GM08714 (cell line): Measurements from ENCODE around the gene C2orf92.

Source experiments
- H3K4me3 ChIP-seq: fragments of 200-500 bp; sonication (Bioruptor generic); 2 replicates; pipeline ENCODE4 v1.5.1; 2014; ENCODE audit warnings: mild to moderate bottlenecking, low read length, inconsistent platforms
- ZNF274 ChIP-seq: IDR thresholded peaks from 2 replicates; pipeline ENCODE4 v1.6.1; 2012; ENCODE audit warnings: mild to moderate bottlenecking, low read depth, low read length

The C2orf92 gene

DNA sequence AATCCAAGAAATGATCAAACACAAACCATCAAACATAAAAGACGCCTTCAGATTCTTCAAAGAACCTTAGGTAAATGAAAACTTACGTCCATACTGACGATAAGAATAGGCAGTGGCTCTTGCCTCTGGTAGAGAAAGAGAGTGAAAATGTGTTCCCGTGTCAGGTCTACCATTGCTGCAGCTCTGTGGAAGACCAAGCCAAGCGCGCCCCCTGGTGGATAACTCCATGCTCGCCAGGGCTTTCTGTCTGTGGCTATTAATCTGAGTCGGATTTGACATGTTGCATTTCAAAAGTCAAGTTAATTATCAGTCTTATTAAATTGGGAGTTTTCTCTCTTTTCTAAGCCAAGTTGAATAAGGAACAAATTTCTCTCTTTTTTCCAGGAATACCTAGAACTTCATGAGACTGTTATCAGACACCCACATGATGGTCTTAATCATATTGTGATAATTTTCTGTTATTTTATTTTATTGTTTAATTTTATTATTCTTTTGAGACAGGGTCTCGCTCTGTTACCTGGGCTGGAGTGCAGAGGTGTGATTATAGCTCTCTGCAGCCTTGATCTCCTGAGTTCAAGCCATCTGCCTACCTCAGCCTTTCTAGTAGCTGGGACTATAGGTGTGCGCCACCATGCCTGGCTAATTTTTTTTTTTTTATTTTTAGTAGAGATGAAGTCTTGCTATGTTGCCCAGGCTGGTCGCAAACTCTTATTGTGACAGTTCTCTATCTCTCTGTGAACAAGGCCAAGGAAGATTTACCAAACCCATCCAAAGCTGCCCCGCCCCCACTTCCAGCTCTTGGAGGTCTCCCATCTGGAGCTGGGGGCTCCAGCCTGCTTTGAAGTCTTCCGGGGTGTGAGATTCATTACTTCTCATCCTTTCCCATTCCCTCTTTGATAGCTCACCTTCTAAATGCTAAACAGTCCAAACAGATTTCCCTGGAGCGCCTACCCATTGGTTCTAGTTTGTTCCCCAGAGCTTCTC is 28.0 kb downstream of the C2orf92 start:
- no peak overlapping the region for H3K4me3 ChIP-seq
- no peak for TF ChIP-seq ZNF274

DNA sequence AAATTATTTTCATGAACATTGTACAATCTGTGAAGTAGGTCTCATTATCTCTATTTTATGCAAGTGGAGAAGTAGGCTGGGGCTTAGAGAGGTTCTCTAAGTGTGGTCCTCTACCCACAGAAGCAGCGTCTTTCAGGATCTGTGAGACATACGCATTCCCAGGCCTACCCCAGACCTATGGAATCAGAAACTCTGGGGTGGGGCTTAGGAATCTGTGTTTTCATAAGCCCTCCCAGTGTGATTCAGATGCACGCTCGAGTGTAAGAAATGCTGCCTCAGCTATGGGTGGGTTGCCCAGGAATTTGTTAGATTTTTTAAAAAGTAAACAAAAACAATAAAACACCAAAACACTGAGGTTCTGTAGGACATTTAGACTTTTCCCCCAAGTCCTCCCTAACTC is 29.0 kb downstream of the C2orf92 start:
- TF ChIP-seq ZNF274 = no peak

DNA sequence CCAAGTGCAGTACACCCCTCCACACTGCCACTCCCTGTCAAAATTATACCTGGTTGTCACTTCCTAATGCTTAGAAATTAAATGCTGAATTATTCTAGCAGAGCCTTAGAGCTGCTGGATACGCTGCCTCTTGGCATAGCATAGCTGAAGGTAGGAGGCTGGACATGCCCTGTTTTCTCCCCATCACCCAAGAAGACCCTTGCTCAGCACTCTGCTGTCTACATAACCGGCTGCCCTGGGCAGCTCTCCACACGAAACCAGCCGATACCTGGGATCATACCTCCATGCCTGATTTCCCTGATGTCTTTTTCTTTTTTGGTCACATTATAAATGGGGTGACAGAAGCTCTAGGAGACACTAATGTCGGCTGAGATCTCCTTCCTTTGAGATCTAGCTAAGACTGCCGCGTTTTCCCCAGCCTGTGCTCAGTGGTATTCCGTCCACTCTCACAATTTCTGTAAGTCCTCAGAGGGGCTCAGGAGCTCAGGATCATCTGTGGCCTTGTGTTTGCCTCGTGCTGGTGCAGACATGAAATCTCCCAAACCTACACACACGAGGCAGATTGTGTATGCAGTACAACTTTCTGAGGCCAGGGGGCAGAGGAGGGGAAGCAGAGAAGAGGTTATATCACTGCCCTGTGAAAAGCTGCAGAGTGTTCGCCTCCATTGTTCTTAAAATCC is 30.4 kb downstream of the C2orf92 start:
- H3K4me3 ChIP-seq = no peak overlapping the region
- no peak for TF ChIP-seq ZNF274

More for the DNA sequence above, 29.0 kb downstream of the C2orf92 start:
- no peak overlapping the region for H3K4me3 ChIP-seq

GRCh38 chr2:97701186-97701585 is 31.7 kb downstream of the C2orf92 start:
- H3K4me3 ChIP-seq = no peak overlapping the region
- TF ChIP-seq ZNF274 = no peak

- no peak overlapping the region for H3K4me3 ChIP-seq
- TF ChIP-seq ZNF274 = no peak
Observed at GRCh38 chr2:97701851-97702465, 32.4 kb downstream of the C2orf92 start.

- no peak for TF ChIP-seq ZNF274
- no peak overlapping the region for H3K4me3 ChIP-seq
Observed at GRCh38 chr2:97702731-97703470, 33.4 kb downstream of the C2orf92 start.

DNA sequence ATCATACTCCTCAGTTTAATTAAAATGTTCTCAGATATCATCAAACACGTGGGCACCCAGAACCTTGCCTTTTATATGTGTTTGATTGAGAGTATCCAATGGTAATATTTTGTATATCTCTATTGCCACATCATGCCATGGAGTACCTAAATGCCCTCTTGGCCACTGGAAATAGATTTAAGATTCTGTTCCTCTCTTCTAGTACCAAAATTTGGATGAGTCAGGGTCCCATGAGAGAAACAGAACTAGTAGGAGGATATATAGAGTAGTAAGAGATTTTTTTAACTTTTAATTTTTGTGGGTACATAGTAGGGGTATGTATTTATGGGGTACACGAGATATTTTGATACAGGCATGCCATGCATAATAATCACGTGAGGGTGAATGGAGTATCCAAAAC is 34.2 kb downstream of the C2orf92 start:
- TF ChIP-seq ZNF274 = no peak
- H3K4me3 ChIP-seq = no peak overlapping the region

GRCh38 chr2:97704989-97705388 is 35.5 kb downstream of the C2orf92 start:
- no peak overlapping the region for H3K4me3 ChIP-seq
- no peak for TF ChIP-seq ZNF274

DNA sequence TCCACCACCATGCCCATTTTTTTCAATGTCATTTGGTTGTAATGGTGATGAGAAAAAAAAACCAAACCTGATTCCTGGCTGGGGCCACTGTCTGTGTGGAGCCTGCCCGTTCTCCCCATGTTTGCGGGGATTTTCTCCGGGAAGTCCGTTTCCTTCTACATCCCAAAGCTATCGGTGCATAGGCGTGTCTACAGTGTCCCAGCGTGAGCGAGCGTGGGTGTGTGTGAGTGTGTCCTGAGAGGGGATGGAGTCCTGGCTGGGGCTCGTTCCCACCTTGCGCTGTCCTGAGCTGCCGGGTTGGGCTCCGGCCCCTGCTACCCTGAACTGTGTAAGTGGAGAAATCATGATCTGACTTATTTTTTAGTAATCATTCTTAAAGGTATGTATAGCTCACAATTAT is 36.6 kb downstream of the C2orf92 start:
- H3K4me3 ChIP-seq = no peak overlapping the region
- no peak for TF ChIP-seq ZNF274

GRCh38 chr2:97706708-97707345 is 37.3 kb downstream of the C2orf92 start:
- no peak for TF ChIP-seq ZNF274

GRCh38 chr2:97707362-97708047 is 38.0 kb downstream of the C2orf92 start:
- TF ChIP-seq ZNF274 = no peak
- H3K4me3 ChIP-seq = no peak overlapping the region

More at GRCh38 chr2:97706708-97707345, 37.3 kb downstream of the C2orf92 start:
- no peak overlapping the region for H3K4me3 ChIP-seq

DNA sequence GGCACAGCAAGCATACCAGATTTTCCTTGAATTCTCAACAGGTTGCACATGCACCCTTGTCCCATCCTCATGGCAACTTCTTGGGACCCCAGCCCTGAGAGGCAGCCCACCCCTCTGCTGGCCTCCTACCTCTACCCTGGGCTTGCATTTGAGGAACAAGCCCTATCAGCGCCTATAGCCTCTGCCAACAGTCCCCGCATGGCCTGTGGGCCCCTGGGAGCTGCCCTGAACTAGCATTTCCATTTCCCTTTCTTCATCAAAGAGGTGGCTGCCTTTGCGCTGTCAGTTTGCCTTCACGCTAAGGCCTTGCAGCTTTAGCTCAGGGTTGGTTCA is 38.5 kb downstream of the C2orf92 start:
- no peak overlapping the region for H3K4me3 ChIP-seq
- TF ChIP-seq ZNF274 = no peak

DNA sequence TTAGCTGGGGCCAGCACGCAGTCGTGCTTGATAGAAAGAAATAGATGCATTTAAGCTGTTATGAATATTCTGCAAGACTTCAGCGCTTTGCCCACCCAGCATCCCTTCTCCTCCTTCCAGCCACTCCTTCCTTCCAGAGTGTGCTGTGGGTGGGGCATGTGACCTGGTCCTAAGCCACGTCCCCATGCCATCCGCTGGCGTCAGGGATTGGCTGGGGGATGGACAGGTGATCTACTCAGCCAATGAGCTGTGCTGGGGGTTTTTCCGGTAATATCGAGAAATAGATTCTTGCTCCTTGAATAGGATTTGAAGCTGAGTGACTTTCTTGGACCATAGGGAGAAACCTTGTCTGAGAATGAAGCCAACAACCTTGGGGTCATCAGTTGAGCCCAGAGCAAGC is 39.1 kb downstream of the C2orf92 start:
- H3K4me3 ChIP-seq = no peak overlapping the region
- no peak for TF ChIP-seq ZNF274
